GM12891 (cell line): ENCODE results near the gene LRIT3.

Source experiments
- PAX5 ChIP-seq: IDR thresholded peaks from 2 replicates; pipeline ENCODE4 v1.6.1; 2011; ENCODE audit warnings: low read length, moderate library complexity, mild to moderate bottlenecking; ENCODE audit not compliant: insufficient read depth, severe bottlenecking
- POLR2A ChIP-seq: IDR thresholded peaks from 2 replicates; pipeline ENCODE4 v1.6.1; 2011; ENCODE audit warnings: low read depth, low read length, control low read depth
- POLR2AphosphoS5 ChIP-seq: IDR thresholded peaks from 2 replicates; pipeline ENCODE4 v1.6.1; 2011; ENCODE audit warnings: low read depth, low read length, control low read depth
- SPI1 ChIP-seq: IDR thresholded peaks from 2 replicates; pipeline ENCODE4 v1.6.1; 2011; ENCODE audit warnings: low read depth, low read length, control low read depth
- TAF1 ChIP-seq: IDR thresholded peaks from 2 replicates; pipeline ENCODE4 v1.6.1; 2011; ENCODE audit warnings: low read depth, low read length, control low read depth

DNA sequence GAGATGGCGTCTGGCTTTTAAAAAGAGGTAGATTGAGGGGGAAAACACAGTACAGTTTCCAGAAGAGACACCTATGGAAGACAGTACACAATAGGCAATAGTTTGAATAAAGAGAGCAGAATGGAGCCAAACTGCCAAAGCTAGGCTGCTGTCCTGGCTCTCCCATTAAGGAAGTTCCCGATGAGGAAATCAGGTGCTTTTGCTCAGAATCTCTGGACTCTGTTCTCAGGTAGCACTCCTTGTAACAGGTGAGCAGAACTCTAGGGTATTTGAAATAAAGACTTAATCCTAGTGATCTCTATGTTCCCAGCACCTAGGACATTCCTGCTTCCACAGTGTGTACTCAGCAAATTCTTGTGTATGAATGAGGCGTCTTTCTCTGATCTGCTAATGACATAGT is 66.4 kb downstream of the LRIT3 start:
- TF ChIP-seq POLR2A = no peak
- no peak for TF ChIP-seq SPI1
- no peak for TF ChIP-seq POLR2AphosphoS5
- no peak for TF ChIP-seq TAF1
- no peak for TF ChIP-seq PAX5
